Heart left ventricle (tissue), 13 donors: Measurements from ENCODE around the gene MEGF9.

ENCODE experiments used
- CTCF ChIP-seq, 12 donors: fragments of 200-600 bp; sonication (generic) in 4 of 12; IDR thresholded peaks; one replicate each; pipeline versions ENCODE4 v1.5.0 to v1.8.0; 2018 to 2022; ENCODE audit warnings: antibody characterized with exemption in 12 of 12, mild to moderate bottlenecking in 5 of 12
- POLR2A ChIP-seq, 2 donors: fragments of 450-650 bp; IDR thresholded peaks; one replicate each; pipeline ENCODE4 v1.6.1; 2017; ENCODE audit warnings: antibody characterized with exemption in 2 of 2, mild to moderate bottlenecking in 2 of 2, moderate library complexity in 2 of 2
- donor health status: ischemic (EF 13 %, LVEDD 7.1; RV severe dilation, severe dysfunction).
- donor health status: DM: no; HTN: yes; CAD: no.
- donor health status: DM: no; HTN: no; CAD: no.
- donor health status: ischemic (EF 25% LVEDD 6.9; RV normal size, moderate dysfunction).
- donor health status: ischemic (EF 25% LVEDD 5.7; RV mildly dilated, moderate dysfunction).
- donor health status: ischemic (EF 35%, LVEDD 5.7; RV mildly dilated, moderate dysfunction).
- donor health status: nonischemic (EF 11% LVEDD 7.7; RV severe dilation, severe dysfunction).
- donor health status: DM: yes; HTN: yes; CAD: no.
- donor health status: PGD.
- donor health status: ischemic (EF 29% LVEDD 5.4; RV normal size, mild dysfunction).
- donor health status: nonischemic (EF 23%, LVEDD 6.1; RV moderate dilation, normal function).

DNA sequence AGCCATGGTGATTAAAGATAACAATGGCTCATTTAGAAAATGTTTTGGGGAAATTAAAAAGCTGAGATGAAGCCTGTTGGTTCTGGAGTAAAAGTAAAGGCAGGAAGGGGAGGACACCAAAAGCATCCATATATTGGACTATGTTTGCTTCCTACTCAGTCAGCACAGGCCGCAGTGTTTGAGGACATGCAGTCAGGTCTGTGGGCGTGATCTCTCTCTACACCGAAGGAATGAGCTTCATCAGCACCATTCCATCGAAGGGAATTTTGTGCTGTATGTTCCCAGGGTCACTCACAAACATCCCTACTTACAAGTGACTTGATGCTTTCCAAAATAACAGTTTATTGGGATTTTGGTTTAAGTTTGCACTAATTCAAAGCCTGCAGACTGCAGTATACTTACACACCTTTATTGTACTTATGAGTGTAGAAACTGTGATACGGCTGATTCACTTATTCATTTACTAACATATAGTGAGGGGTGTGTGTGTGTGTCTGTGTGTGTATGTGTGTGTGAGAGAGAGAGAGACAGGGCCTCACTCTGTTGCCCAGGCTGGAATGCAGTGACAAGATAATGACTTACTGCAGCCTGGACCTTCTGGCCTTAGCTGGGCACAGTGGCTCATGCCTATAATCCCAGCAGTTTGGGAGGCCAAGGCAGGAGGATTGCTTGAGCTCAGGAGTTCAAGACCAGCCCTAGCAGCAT, 120.9 kb downstream of the MEGF9 start:
- TF ChIP-seq CTCF (IDR thresholded peaks at IDR 0.05), result no peak
- no peak for TF ChIP-seq POLR2A (IDR thresholded peaks at IDR 0.05)
